ES-I3 (cell line): ENCODE results near the gene MIPOL1.
"Not testable (repeated sequence)": the region's sequence is repeated elsewhere in the genome, so short reads cannot be mapped to it uniquely, and the experiment has no call there.

Experiments
- H3K36me3 ChIP-seq: 2 replicates; pipeline ENCODE4 v1.6.1; 2013; ENCODE audit warnings: mild to moderate bottlenecking, low read length, control low read depth, moderate library complexity; ENCODE audit not compliant: insufficient read depth
- H3K4me1 ChIP-seq: 2 replicates; pipeline ENCODE4 v1.6.1; 2013; ENCODE audit warnings: mild to moderate bottlenecking, control low read depth, low read length; ENCODE audit not compliant: insufficient read depth
- H3K9ac ChIP-seq: 2 replicates; pipeline ENCODE4 v1.6.1; 2013; ENCODE audit warnings: low read depth, mild to moderate bottlenecking, low read length, moderate library complexity
- H3K9me3 ChIP-seq: 2 replicates; pipeline ENCODE4 v1.6.1; 2013; ENCODE audit warnings: mild to moderate bottlenecking, low read length, moderate library complexity; ENCODE audit not compliant: control insufficient read depth, insufficient read depth

MIPOL1 gene

DNA sequence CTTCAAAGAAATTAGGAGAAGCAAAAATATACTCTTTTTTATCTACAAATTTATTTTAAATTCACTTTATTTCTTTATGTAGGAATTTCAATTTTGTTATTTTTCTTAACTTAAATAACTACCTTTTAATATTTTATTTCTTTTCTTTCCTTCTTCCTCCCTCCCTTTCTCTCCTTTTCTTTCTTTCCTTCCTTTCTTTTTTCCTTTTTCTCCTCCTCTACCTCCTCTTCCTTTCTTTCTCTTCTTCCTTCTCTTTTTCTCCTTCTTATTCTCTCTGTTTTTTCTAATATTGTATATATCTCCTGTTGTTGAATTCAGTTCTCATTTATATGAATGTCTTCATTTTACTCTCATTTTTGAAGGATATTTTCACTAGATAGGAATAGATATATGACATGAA, 127.6 kb downstream of the MIPOL1 start:
- no peaks in the 10 kb centered on the region for H3K36me3 ChIP-seq
- no peaks in the 10 kb centered on the region for H3K9me3 ChIP-seq

GRCh38 chr14:37326434-37326833, 128.7 kb downstream of the MIPOL1 start:
- no peak overlapping the region for H3K9ac ChIP-seq
- H3K36me3 ChIP-seq: no peaks in the 10 kb centered on the region
- no peaks in the 10 kb centered on the region for H3K4me1 ChIP-seq
- H3K9me3 ChIP-seq: peaks cover 7% of the 10 kb centered on the region; the same call in 1 of the 2 replicates

More for the DNA sequence above, 127.6 kb downstream of the MIPOL1 start:
- H3K9ac ChIP-seq: no peak overlapping the region
- no peaks in the 10 kb centered on the region for H3K4me1 ChIP-seq

DNA sequence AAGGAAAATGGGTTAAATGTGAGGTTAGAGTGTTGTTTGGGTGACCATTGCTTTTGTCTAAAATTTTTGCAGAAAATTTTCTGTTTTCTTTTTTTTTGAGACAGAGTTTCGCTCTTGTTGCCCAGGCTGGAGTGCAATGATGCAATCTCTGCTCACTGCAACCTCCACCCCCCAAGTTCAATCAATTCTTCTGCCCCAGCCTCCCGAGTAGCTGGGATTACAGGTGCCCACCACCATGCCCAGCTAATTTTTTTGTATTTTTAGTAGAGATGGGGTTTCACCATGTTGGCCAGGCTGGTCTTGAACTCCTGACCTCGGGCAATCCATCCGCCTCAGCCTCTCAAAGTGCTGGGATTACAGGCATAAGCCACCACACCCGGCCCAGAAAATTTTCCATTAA, 130.2 kb downstream of the MIPOL1 start:
- not testable (repeated sequence) for H3K9ac ChIP-seq, H3K4me1 ChIP-seq

GRCh38 chr14:37328673-37329072, 130.9 kb downstream of the MIPOL1 start:
- Histone ChIP-seq H3K9ac (no peak overlapping the region), H3K36me3 (no peaks in the 10 kb centered on the region), H3K4me1 (no peaks in the 10 kb centered on the region), H3K9me3 (peaks cover 7% of the 10 kb centered on the region; the same call in 1 of the 2 replicates)

More for the DNA sequence above, 130.2 kb downstream of the MIPOL1 start:
- H3K9me3 ChIP-seq, H3K36me3 ChIP-seq: not testable (repeated sequence)

- Histone ChIP-seq H3K9ac (no peak overlapping the region), H3K4me1 (no peaks in the 10 kb centered on the region), H3K36me3 (no peaks in the 10 kb centered on the region), H3K9me3 (peaks cover 7% of the 10 kb centered on the region; the same call in 1 of the 2 replicates)
These were observed 131.7 kb downstream of the MIPOL1 start for GRCh38 chr14:37329189-37330001.

DNA sequence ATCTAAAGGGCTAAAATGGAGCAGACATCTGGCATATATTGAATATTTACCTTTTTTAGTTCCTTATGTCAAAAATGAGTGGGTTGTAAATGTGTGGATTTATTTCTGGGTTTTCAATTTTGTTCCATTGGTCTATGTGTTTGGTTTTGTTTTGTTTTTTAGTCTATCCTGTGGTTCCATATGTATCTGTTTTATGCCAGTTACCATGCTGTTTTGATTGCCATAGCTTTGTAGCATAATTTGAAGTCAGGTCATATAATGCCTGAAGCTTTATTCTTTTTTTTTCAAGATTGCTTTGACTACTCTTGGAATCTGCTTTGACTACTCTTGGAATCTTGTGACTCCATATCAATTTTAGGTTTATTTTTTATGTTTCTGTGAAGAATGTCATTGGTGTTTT, 133.2 kb downstream of the MIPOL1 start:
- H3K36me3 ChIP-seq: no peaks in the 10 kb centered on the region
- H3K4me1 ChIP-seq: no peaks in the 10 kb centered on the region
- H3K9me3 ChIP-seq: peaks cover 7% of the 10 kb centered on the region; the same call in 1 of the 2 replicates
- no peak overlapping the region for H3K9ac ChIP-seq

- H3K4me1 ChIP-seq: no peaks in the 10 kb centered on the region
- no peaks in the 10 kb centered on the region for H3K9me3 ChIP-seq
- no peaks in the 10 kb centered on the region for H3K36me3 ChIP-seq
- no peak overlapping the region for H3K9ac ChIP-seq
These were observed 142.6 kb downstream of the MIPOL1 start for GRCh38 chr14:37340353-37340752.

- 0 out of 2 replicates have a peak, but pooled peaks cover 4% of the 10 kb centered on the region for H3K9me3 ChIP-seq
- no peaks in the 10 kb centered on the region for H3K36me3 ChIP-seq
- no peak overlapping the region for H3K9ac ChIP-seq
- H3K4me1 ChIP-seq: no peaks in the 10 kb centered on the region
These were observed 145.8 kb downstream of the MIPOL1 start for GRCh38 chr14:37343307-37344094.

DNA sequence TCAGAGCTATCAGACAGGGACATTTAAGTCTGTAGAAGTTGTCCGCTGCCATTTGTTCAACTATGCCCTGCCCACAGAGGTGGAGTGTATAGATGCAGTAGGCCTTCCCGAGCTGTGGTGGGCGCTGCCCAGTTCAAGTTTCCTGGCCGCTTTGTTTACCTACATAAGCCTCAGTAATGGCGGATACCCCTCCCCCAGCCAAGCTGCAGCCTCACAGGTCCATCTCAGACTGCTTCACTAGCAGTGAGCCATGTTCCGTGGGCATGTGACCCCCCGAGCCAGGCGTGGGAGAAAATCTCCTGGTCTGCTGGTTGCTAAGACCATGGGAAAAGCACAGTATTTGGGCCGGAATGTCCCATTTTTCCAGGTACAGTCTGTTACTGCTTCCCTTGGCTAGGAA, 165.9 kb downstream of the MIPOL1 start:
- Histone ChIP-seq H3K9me3 (no peaks in the 10 kb centered on the region), H3K36me3 (no peaks in the 10 kb centered on the region), H3K9ac (no peak overlapping the region), H3K4me1 (no peaks in the 10 kb centered on the region)

DNA sequence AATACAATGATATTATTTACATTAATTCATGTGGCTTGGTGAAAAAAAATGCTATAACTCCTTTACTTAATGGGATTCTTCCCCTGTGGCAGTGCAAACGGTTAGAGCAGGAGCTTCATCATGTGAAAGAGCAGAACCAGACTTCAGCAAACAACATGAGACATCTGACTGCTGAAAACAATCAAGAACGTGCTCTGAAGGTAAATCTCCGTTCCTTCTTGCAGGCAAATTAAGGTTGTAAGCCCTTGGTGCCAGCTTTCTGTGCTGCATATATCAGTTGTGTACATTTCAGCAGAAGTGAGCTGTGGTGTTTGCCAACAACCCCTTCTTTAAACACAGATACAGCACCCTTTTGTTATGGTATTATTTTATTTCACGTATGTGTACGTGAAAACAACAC, 171.7 kb downstream of the MIPOL1 start:
- no peaks in the 10 kb centered on the region for H3K36me3 ChIP-seq
- no peaks in the 10 kb centered on the region for H3K9me3 ChIP-seq
- no peaks in the 10 kb centered on the region for H3K4me1 ChIP-seq
- no peak overlapping the region for H3K9ac ChIP-seq

GRCh38 chr14:37375566-37375965, 177.8 kb downstream of the MIPOL1 start:
- Histone ChIP-seq H3K9me3 (no peaks in the 10 kb centered on the region), H3K4me1 (no peaks in the 10 kb centered on the region), H3K9ac (no peak overlapping the region), H3K36me3 (no peaks in the 10 kb centered on the region)

DNA sequence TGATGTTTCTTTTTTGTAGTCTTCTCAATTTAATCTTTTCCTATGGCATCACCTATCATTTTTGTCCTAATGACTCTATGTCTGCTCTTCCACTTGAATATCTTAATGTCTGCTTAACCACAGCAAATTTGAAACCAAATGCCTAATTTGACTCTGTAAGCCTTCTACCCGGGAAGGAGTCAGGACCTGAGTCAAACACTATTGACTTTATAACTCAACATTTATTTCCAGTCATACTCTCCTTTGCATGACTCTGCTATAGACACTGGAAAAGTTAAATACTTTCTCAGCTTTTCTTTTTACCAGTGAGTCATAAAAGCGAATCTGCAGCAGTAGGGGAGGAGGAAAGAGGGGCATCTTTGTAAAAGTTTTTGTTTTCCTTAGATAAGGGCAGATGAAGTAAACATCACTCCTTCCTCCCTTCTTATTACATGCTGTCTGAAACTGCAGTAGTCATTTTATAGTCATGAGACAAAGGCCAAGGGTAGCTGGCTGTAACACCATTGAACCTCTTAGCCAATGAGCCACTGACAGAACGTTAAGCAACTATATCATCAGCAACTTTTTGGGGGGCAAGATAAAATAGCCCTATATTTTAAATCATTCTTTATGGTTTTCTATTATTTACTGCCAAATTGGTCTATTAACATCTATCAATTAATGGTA, 179.3 kb downstream of the MIPOL1 start:
- Histone ChIP-seq H3K9ac (no peak overlapping the region), H3K36me3 (no peaks in the 10 kb centered on the region), H3K4me1 (no peaks in the 10 kb centered on the region), H3K9me3 (no peaks in the 10 kb centered on the region)

- Histone ChIP-seq H3K4me1 (no peaks in the 10 kb centered on the region), H3K36me3 (no peaks in the 10 kb centered on the region), H3K9ac (no peak overlapping the region), H3K9me3 (no peaks in the 10 kb centered on the region)
These were observed 187.3 kb downstream of the MIPOL1 start for GRCh38 chr14:37384870-37385596.
